Breast epithelium (tissue), 4 donors: ENCODE data around the gene MIEF2. TPM values are rescaled to one million over a fixed set of nuclear protein-coding genes. Genes with fewer than 3 reads are reported as not detected.
A peak's percentile ranks its signal among the peaks of the same experiment; 100 is the strongest.

Source experiments
- DNase-seq, 2 donors: peaks; one replicate each; pipeline ENCODE4 v3.0.0-alpha.2; 2019; ENCODE audit warnings: low spot score in 2 of 2
- H3K27ac ChIP-seq, 2 donors: fragments of 200-600 bp; sonication (generic) in 1 of 2; one replicate each; pipeline ENCODE4 v1.5.1; 2016 to 2019; ENCODE audit warnings: mild to moderate bottlenecking in 1 of 2
- H3K27me3 ChIP-seq, 2 donors: fragments of 200-600 bp; sonication (generic) in 1 of 2; one replicate each; pipeline versions ENCODE4 v1.5.1 to v1.6.0; 2017 to 2019; ENCODE audit warnings: control low read depth in 1 of 2, mild to moderate bottlenecking in 1 of 2
- H3K36me3 ChIP-seq: fragments of 200-600 bp; one replicate; pipeline ENCODE4 v1.5.1; 2019
- H3K4me1 ChIP-seq, 2 donors: fragments of 200-600 bp; sonication (generic); one replicate each; pipeline ENCODE4 v1.5.1; 2016 to 2019; ENCODE audit warnings: control low read depth in 1 of 2
- H3K4me3 ChIP-seq, 3 donors: fragments of 200-600 bp; sonication (generic); 1 replicate in 2 of 3; 2 replicates in 1 of 3; pipeline ENCODE4 v1.5.1; 2016 to 2019; ENCODE audit warnings: mild to moderate bottlenecking in 3 of 3, moderate library complexity in 2 of 3
- H3K9me3 ChIP-seq, 2 donors: fragments of 200-600 bp; sonication (generic) in 1 of 2; one replicate each; pipeline ENCODE4 v1.5.1; 2016 to 2019; ENCODE audit warnings: control low read depth in 1 of 2
- CTCF ChIP-seq, 3 donors: fragments of 450-650 bp; IDR thresholded peaks; one replicate each; pipeline ENCODE4 v1.5.1; 2016 to 2017; ENCODE audit warnings: antibody characterized with exemption in 3 of 3, mild to moderate bottlenecking in 3 of 3, moderate library complexity in 3 of 3
- POLR2A ChIP-seq: fragments of 450-650 bp; IDR thresholded peaks from one replicate; pipeline ENCODE4 v1.6.1; 2016; ENCODE audit warnings: antibody characterized with exemption, mild to moderate bottlenecking, moderate library complexity
- POLR2AphosphoS5 ChIP-seq, 3 donors: sonication (generic); formaldehyde crosslinking; IDR thresholded peaks; one replicate each; pipeline ENCODE4 v1.6.1; 2017; ENCODE audit warnings: antibody characterized with exemption in 3 of 3
- intact Hi-C: fragments of 100-400 bp; cut with DNase I; formaldehyde crosslinking; loops from one replicate; pipeline ENCODE4 v1.15.1; 2023; ENCODE audit warnings: low total_unique reads
- total RNA-seq, 3 donors: library from RNA; depleted of rRNA; stranded (reverse); fragments of >200 nt; gene quantifications; one replicate each; pipeline ENCODE4 v1.1.0, GENCODE V29; 2016

The MIEF2 gene
- total RNA-seq, 3 donors from 2014 or later = 9.8 to 29.6 (median 19.0) TPM

- intact Hi-C loops = no loop called here
- Histone ChIP-seq H3K36me3 (no peaks in the 10 kb centered on the region), H3K4me3 (peak overlapping the region; percentile 60 to 86 (median 64)), H3K9me3 (no peaks in the 10 kb centered on the region), H3K27me3 (no peaks in the 10 kb centered on the region), H3K4me1 (peaks cover 0 to 3% of the 10 kb centered on the region in 2 donors), H3K27ac (no peak overlapping the region)
- no peak for TF ChIP-seq POLR2A
- TF ChIP-seq CTCF (IDR thresholded peaks at IDR 0.05) = no peak
- no peak for TF ChIP-seq POLR2AphosphoS5 (IDR thresholded peaks at IDR 0.05)
- DNase-seq = no peak
These were observed 34.0 kb upstream of the MIEF2 start for GRCh38 chr17:18226284-18226945.

- Histone ChIP-seq H3K4me3 (no peak overlapping the region), H3K36me3 (no peaks in the 10 kb centered on the region), H3K9me3 (no peaks in the 10 kb centered on the region), H3K4me1 (peaks cover 0 to 3% of the 10 kb centered on the region in 2 donors), H3K27ac (no peak overlapping the region), H3K27me3 (no peaks in the 10 kb centered on the region)
- intact Hi-C loops = no loop called here
- no peak for DNase-seq
- TF ChIP-seq POLR2A (no peak), CTCF (IDR thresholded peaks at IDR 0.05) (no peak), POLR2AphosphoS5 (IDR thresholded peaks at IDR 0.05) (no peak)
These were observed 32.8 kb upstream of the MIEF2 start for GRCh38 chr17:18227635-18228034.

DNA sequence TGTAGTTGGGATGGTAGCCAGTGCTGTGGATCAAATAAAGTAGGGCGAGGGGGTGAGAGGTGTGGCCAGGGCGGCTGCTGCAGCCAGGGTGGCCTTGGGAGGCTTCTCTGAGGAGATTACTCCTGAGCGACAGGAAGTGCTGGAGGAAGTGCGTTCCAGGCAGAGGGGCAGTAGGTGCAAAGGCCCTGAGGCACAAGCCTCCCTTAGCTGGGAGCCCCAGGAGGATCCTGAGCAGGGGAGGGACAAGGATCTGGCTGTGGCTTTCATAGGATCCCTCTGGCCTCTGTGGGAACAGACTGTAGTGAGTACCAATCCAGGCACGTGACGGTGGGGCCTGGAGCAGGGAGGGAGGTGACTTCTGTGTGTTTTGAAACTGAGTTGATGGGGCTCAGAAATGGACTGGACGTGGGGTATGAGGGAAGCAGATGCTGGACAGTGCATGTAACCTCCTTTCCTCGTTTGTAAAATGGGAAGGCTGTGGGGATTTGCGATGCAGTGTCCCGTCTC, 32.2 kb upstream of the MIEF2 start:
- intact Hi-C loops = no loop called here
- Histone ChIP-seq H3K27me3 (no peaks in the 10 kb centered on the region), H3K27ac (no peak overlapping the region), H3K4me1 (peaks cover 0 to 3% of the 10 kb centered on the region in 2 donors), H3K36me3 (no peaks in the 10 kb centered on the region), H3K4me3 (no peak overlapping the region), H3K9me3 (no peaks in the 10 kb centered on the region)
- DNase-seq = no peak
- no peak for TF ChIP-seq POLR2AphosphoS5 (IDR thresholded peaks at IDR 0.05)
- TF ChIP-seq POLR2A = no peak
- no peak for TF ChIP-seq CTCF (IDR thresholded peaks at IDR 0.05)

DNA sequence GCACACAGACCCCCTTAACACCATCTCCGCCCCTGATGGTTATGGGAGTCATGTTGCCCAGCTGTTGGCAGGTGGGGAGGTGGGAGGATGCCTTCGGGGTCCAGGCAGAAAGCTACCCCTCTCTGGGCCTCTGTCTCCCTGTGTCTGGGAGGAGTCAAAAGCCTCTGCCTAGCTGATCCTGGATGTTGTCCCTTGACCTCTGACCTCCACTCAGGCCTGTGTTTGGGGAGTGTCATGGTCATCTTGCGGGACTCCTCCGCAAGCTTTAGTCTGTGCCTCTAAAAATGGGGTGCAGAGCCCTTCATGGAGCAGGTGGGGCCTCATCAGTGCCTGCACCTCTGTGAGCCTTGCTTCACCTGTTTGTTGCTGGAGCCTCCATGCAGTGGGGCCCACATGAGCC, 31.2 kb upstream of the MIEF2 start:
- TF ChIP-seq CTCF (IDR thresholded peaks at IDR 0.05) = no peak
- TF ChIP-seq POLR2A = no peak
- TF ChIP-seq POLR2AphosphoS5 (IDR thresholded peaks at IDR 0.05) = no peak
- peaks cover 0 to 3% of the 10 kb centered on the region in 2 donors for H3K4me1 ChIP-seq
- DNase-seq = no peak
- H3K4me3 ChIP-seq = no peak overlapping the region
- H3K9me3 ChIP-seq = no peaks in the 10 kb centered on the region
- no peaks in the 10 kb centered on the region for H3K27me3 ChIP-seq
- no peaks in the 10 kb centered on the region for H3K36me3 ChIP-seq
- intact Hi-C loops = no loop called here
- no peak overlapping the region for H3K27ac ChIP-seq

DNA sequence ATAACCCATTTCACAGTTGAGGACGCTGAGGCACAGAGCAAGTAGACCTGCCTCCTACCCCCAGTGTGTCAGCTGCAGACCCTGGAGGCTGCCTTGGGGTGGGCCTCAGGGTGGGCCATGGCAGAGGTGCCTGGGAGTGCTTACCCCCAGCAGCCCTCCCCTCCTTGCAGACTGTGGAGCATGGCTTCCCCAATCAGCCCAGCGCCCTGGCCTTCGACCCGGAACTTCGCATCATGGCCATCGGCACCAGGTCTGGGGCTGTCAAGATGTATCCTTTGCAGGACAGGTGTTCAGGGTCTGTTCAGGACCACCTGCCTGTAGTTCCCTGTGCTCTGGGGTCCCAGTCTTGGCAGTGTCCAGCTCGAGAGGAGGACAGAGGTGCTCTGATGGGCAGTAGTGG, 30.7 kb upstream of the MIEF2 start:
- intact Hi-C loops = no loop called here
- Histone ChIP-seq H3K9me3 (no peaks in the 10 kb centered on the region), H3K36me3 (no peaks in the 10 kb centered on the region), H3K27ac (no peak overlapping the region), H3K4me1 (peaks cover 0 to 3% of the 10 kb centered on the region in 2 donors), H3K4me3 (no peak overlapping the region), H3K27me3 (no peaks in the 10 kb centered on the region)
- no peak for DNase-seq
- TF ChIP-seq CTCF (IDR thresholded peaks at IDR 0.05) = no peak
- TF ChIP-seq POLR2A = no peak
- no peak for TF ChIP-seq POLR2AphosphoS5 (IDR thresholded peaks at IDR 0.05)
